Endodermal cell (in vitro differentiated cells): ENCODE results near the gene SRP14. TPM values are rescaled to one million over a fixed set of nuclear protein-coding genes. Genes with fewer than 3 reads are reported as not detected.
"Not testable (repeated sequence)": the region's sequence is repeated elsewhere in the genome, so short reads cannot be mapped to it uniquely, and the experiment has no call there.

Source experiments
- DNase-seq: peaks from one replicate; pipeline ENCODE4 v3.0.0-alpha.2; 2017
- H3K27ac ChIP-seq: 2 replicates; pipeline ENCODE4 v1.5.1; 2013; ENCODE audit warnings: mild to moderate bottlenecking, low read depth, low read length, moderate library complexity
- H3K27me3 ChIP-seq: 2 replicates; pipeline ENCODE4 v1.6.1; 2013; ENCODE audit warnings: mild to moderate bottlenecking, low read length, moderate library complexity; ENCODE audit not compliant: insufficient read depth, control insufficient read depth, poor library complexity, severe bottlenecking
- H3K36me3 ChIP-seq: 2 replicates; pipeline ENCODE4 v1.7.0; 2013; ENCODE audit warnings: mild to moderate bottlenecking, low read length, moderate library complexity; ENCODE audit not compliant: control insufficient read depth, insufficient read depth
- H3K4me1 ChIP-seq: one replicate; pipeline ENCODE4 v1.7.0; 2013; ENCODE audit warnings: low read length; ENCODE audit not compliant: control insufficient read depth, insufficient read depth
- H3K4me3 ChIP-seq: 2 replicates; pipeline ENCODE4 v1.5.1; 2013; ENCODE audit warnings: mild to moderate bottlenecking, low read length, moderate library complexity
- H3K9ac ChIP-seq: 2 replicates; pipeline ENCODE4 v1.6.1; 2013; ENCODE audit warnings: mild to moderate bottlenecking, low read length, moderate library complexity; ENCODE audit not compliant: poor library complexity, severe bottlenecking; ENCODE audit errors: extremely low read depth
- H3K9me3 ChIP-seq: 2 replicates; pipeline ENCODE4 v1.6.1; 2013; ENCODE audit warnings: mild to moderate bottlenecking, low read length, moderate library complexity; ENCODE audit not compliant: control insufficient read depth
- H3K27ac Mint-ChIP-seq: 2 replicates; pipeline ENCODE4 v1.8.0; 2020; ENCODE audit warnings: mixed read lengths
- H3K27me3 Mint-ChIP-seq: 2 replicates; pipeline ENCODE4 v1.8.0; 2021; ENCODE audit warnings: mild to moderate bottlenecking, mixed read lengths; ENCODE audit not compliant: insufficient read depth
- H3K36me3 Mint-ChIP-seq: 2 replicates; pipeline ENCODE4 v1.8.0; 2020; ENCODE audit warnings: low read depth, mixed read lengths
- H3K4me1 Mint-ChIP-seq: 2 replicates; pipeline ENCODE4 v1.8.0; 2020; ENCODE audit warnings: mixed read lengths
- H3K4me3 Mint-ChIP-seq: 2 replicates; pipeline ENCODE4 v1.8.0; 2020; ENCODE audit warnings: mild to moderate bottlenecking, moderate library complexity, mixed read lengths
- H3K9me3 Mint-ChIP-seq: 2 replicates; pipeline ENCODE4 v1.8.0; 2020; ENCODE audit warnings: mild to moderate bottlenecking, mixed read lengths
- CTCF ChIP-seq: fragments of 200-600 bp; sonication (generic); conservative IDR thresholded peaks from 2 replicates; pipeline ENCODE4 v1.5.0; 2021; ENCODE audit warnings: antibody characterized with exemption, mild to moderate bottlenecking
- WGBS, 2 experiments: methylation state at CpG; one replicate each; pipeline versions ENCODE4 v1.1.5 to v1.1.7; 2013; ENCODE audit warnings: missing lambda C conversion rate in 2 of 2, mixed read lengths in 1 of 2; ENCODE audit not compliant: insufficient coverage in 1 of 2, insufficient read length in 1 of 2; 5-methylcytosine and 5-hydroxymethylcytosine counted together
- total RNA-seq, 2 donors: library from RNA; stranded (reverse); fragmentation: NEBNext Ultra II Directional in 1 of 2; extraction: Animal tissue kit (Norgen Biotek cat#: 25700) in 1 of 2; gene quantifications; 2 replicates in 1 of 2; 3 replicates in 1 of 2; pipeline ENCODE4 v1.2.1, GENCODE V29; 2021

SRP14 gene
- total RNA-seq, 2 donors from 2014 or later = 237 to 293 TPM

GRCh38 chr15:40014390-40014789 is 24.6 kb downstream of the SRP14 start:
- peaks cover 87% of the 10 kb centered on the region for H3K36me3 Mint-ChIP-seq
- Histone ChIP-seq H3K36me3 (peaks cover 84% of the 10 kb centered on the region), H3K4me3 (peak overlapping the region; percentile 61), H3K9me3 (peaks cover 48% of the 10 kb centered on the region), H3K9ac (no peak overlapping the region), H3K27me3 (no peaks in the 10 kb centered on the region), H3K4me1 (no peaks in the 10 kb centered on the region), H3K27ac (no peak overlapping the region)
- WGBS, 2 experiments = 89 to 92% methylated on average over 2 to 3 of the region's 3 CpGs
- H3K27ac Mint-ChIP-seq = no peak overlapping the region
- peaks cover 45% of the 10 kb centered on the region for H3K9me3 Mint-ChIP-seq
- no peaks in the 10 kb centered on the region for H3K27me3 Mint-ChIP-seq
- no peaks in the 10 kb centered on the region for H3K4me1 Mint-ChIP-seq
- DNase-seq = no peak
- no peak overlapping the region for H3K4me3 Mint-ChIP-seq
- no peak for TF ChIP-seq CTCF

- not testable (repeated sequence) for H3K27ac Mint-ChIP-seq, H3K27me3 ChIP-seq, H3K4me3 Mint-ChIP-seq, H3K27ac ChIP-seq, H3K4me1 Mint-ChIP-seq, H3K27me3 Mint-ChIP-seq, H3K9ac ChIP-seq, H3K4me1 ChIP-seq, DNase-seq
- WGBS, 2 experiments = 90 to 98% methylated on average over 2 to 6 of the region's 6 CpGs
- H3K9me3 ChIP-seq = peaks cover 48% of the 10 kb centered on the region
- H3K4me3 ChIP-seq = peak overlapping the region; percentile 61
- peaks cover 45% of the 10 kb centered on the region for H3K9me3 Mint-ChIP-seq
- H3K36me3 ChIP-seq = peaks cover 83% of the 10 kb centered on the region
- peaks cover 85% of the 10 kb centered on the region for H3K36me3 Mint-ChIP-seq
Observed at GRCh38 chr15:40013372-40013771, 25.6 kb downstream of the SRP14 start.

GRCh38 chr15:40011303-40011702 is 27.7 kb downstream of the SRP14 start:
- Mint-ChIP-seq H3K4me1 (no peaks in the 10 kb centered on the region), H3K36me3 (peaks cover 84% of the 10 kb centered on the region), H3K4me3 (no peak overlapping the region), H3K9me3 (peaks cover 42% of the 10 kb centered on the region), H3K27ac (no peak overlapping the region), H3K27me3 (no peaks in the 10 kb centered on the region)
- H3K27ac ChIP-seq = peak overlapping the region; percentile 79
- DNase-seq = no peak
- no peak for TF ChIP-seq CTCF
- H3K9me3 ChIP-seq = peaks cover 45% of the 10 kb centered on the region
- no peaks in the 10 kb centered on the region for H3K27me3 ChIP-seq
- H3K36me3 ChIP-seq = peaks cover 86% of the 10 kb centered on the region
- no peaks in the 10 kb centered on the region for H3K4me1 ChIP-seq
- WGBS, 2 experiments = 66 to 98% methylated on average over 4 of the region's 4 CpGs
- H3K4me3 ChIP-seq = no peak overlapping the region
- H3K9ac ChIP-seq = no peak overlapping the region

- H3K9ac ChIP-seq = no peak overlapping the region
- peaks cover 39% of the 10 kb centered on the region for H3K9me3 ChIP-seq
- H3K4me1 ChIP-seq = no peaks in the 10 kb centered on the region
- H3K9me3 Mint-ChIP-seq = peaks cover 37% of the 10 kb centered on the region
- H3K4me3 Mint-ChIP-seq = no peak overlapping the region
- no peak for TF ChIP-seq CTCF
- H3K27me3 Mint-ChIP-seq = no peaks in the 10 kb centered on the region
- H3K27me3 ChIP-seq = no peaks in the 10 kb centered on the region
- H3K4me1 Mint-ChIP-seq = no peaks in the 10 kb centered on the region
- H3K27ac ChIP-seq = peak overlapping the region; percentile 79
- peaks cover 82% of the 10 kb centered on the region for H3K36me3 Mint-ChIP-seq
- peaks cover 86% of the 10 kb centered on the region for H3K36me3 ChIP-seq
- no peak overlapping the region for H3K4me3 ChIP-seq
- WGBS, 2 experiments = 79 to 88% methylated on average over 2 to 4 of the region's 4 CpGs
- no peak overlapping the region for H3K27ac Mint-ChIP-seq
- DNase-seq = no peak
Observed at GRCh38 chr15:40010686-40011085, 28.3 kb downstream of the SRP14 start.
